ENCODE measurements around the gene GADD45A.

GRCh38 chr1:67664048-67664447, 21.0 kb upstream of the GADD45A start:
- TF ChIP-seq RAD21 (IDR thresholded peaks at IDR 0.05; ENCODE audit: low read depth) (no peak), YY1 (IDR thresholded peaks at IDR 0.05; ENCODE audit: low read depth) (no peak), CEBPB (IDR thresholded peaks at IDR 0.05) (no peak), EP300 (IDR thresholded peaks at IDR 0.05; ENCODE audit: borderline replicate concordance) (no peak), MAX (IDR thresholded peaks at IDR 0.05) (no peak), TCF12 (IDR thresholded peaks at IDR 0.05; ENCODE audit: low read depth) (no peak), TEAD4 (IDR thresholded peaks at IDR 0.05) (no peak), TAF1 (IDR thresholded peaks at IDR 0.05; ENCODE audit: low read depth) (no peak), FOXM1 (IDR thresholded peaks at IDR 0.05; ENCODE audit: borderline replicate concordance, low read depth) (no peak), NFIC (IDR thresholded peaks at IDR 0.05) (no peak), EGR1 (IDR thresholded peaks at IDR 0.05) (no peak), CREB1 (IDR thresholded peaks at IDR 0.05; ENCODE audit: low read depth) (no peak)
- TF ChIP-seq, protein P1, sequence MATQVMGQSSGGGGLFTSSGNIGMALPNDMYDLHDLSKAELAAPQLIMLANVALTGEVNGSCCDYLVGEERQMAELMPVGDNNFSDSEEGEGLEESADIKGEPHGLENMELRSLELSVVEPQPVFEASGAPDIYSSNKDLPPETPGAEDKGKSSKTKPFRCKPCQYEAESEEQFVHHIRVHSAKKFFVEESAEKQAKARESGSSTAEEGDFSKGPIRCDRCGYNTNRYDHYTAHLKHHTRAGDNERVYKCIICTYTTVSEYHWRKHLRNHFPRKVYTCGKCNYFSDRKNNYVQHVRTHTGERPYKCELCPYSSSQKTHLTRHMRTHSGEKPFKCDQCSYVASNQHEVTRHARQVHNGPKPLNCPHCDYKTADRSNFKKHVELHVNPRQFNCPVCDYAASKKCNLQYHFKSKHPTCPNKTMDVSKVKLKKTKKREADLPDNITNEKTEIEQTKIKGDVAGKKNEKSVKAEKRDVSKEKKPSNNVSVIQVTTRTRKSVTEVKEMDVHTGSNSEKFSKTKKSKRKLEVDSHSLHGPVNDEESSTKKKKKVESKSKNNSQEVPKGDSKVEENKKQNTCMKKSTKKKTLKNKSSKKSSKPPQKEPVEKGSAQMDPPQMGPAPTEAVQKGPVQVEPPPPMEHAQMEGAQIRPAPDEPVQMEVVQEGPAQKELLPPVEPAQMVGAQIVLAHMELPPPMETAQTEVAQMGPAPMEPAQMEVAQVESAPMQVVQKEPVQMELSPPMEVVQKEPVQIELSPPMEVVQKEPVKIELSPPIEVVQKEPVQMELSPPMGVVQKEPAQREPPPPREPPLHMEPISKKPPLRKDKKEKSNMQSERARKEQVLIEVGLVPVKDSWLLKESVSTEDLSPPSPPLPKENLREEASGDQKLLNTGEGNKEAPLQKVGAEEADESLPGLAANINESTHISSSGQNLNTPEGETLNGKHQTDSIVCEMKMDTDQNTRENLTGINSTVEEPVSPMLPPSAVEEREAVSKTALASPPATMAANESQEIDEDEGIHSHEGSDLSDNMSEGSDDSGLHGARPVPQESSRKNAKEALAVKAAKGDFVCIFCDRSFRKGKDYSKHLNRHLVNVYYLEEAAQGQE (IDR thresholded peaks at IDR 0.05; ENCODE audit: low read depth) = no peak
- TF ChIP-seq, protein P2, sequence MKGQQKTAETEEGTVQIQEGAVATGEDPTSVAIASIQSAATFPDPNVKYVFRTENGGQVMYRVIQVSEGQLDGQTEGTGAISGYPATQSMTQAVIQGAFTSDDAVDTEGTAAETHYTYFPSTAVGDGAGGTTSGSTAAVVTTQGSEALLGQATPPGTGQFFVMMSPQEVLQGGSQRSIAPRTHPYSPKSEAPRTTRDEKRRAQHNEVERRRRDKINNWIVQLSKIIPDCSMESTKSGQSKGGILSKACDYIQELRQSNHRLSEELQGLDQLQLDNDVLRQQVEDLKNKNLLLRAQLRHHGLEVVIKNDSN (IDR thresholded peaks at IDR 0.05) = no peak

Data from Ishikawa (cell line).